ENCODE measurements around the gene CD4.

Gene CD4

GRCh38 chr12:6765048-6765633, 24.2 kb upstream of the CD4 start:
- no peak for DNase-seq (ENCODE audit: low read depth)

GRCh38 chr12:6765634-6766581, 23.4 kb upstream of the CD4 start, which contains the start of gene PTMS:
Gene PTMS, plus strand, starts transcription at chr12:6766363. Its CDS starts 343 bp downstream, at chr12:6766706.
- peak; percentile 91 for DNase-seq (ENCODE audit: low read depth)

GRCh38 chr12:6766651-6767349, 22.5 kb upstream of the CD4 start:
- peak; percentile 74 for DNase-seq (ENCODE audit: low read depth)

GRCh38 chr12:6767353-6768319, 21.7 kb upstream of the CD4 start:
- DNase-seq (ENCODE audit: low read depth): peak; percentile 39

GRCh38 chr12:6768437-6768914, 20.9 kb upstream of the CD4 start:
- DNase-seq (ENCODE audit: low read depth): no peak

- DNase-seq (ENCODE audit: low read depth): peak; percentile 59
These were observed 20.3 kb upstream of the CD4 start for GRCh38 chr12:6768990-6769389.

- DNase-seq (ENCODE audit: low read depth): no peak
These were observed 19.7 kb upstream of the CD4 start for GRCh38 chr12:6769666-6770065.

- no peak for DNase-seq (ENCODE audit: low read depth)
These were observed 19.2 kb upstream of the CD4 start for GRCh38 chr12:6770094-6770493.

GRCh38 chr12:6770600-6770999, 18.7 kb upstream of the CD4 start:
- no peak for DNase-seq (ENCODE audit: low read depth)

- DNase-seq (ENCODE audit: low read depth): no peak
These were observed 18.2 kb upstream of the CD4 start for GRCh38 chr12:6771091-6771495.

- no peak for DNase-seq (ENCODE audit: low read depth)
These were observed 17.6 kb upstream of the CD4 start for GRCh38 chr12:6771509-6772330.

- no peak for DNase-seq (ENCODE audit: low read depth)
These were observed 17.0 kb upstream of the CD4 start, which contains the start of gene LAG3 for GRCh38 chr12:6772331-6772695. Gene LAG3, plus strand, starts transcription at chr12:6772520. Its CDS starts 333 bp downstream, at chr12:6772853.

GRCh38 chr12:6772726-6773589, 16.4 kb upstream of the CD4 start:
- DNase-seq (ENCODE audit: low read depth): no peak

- no peak for DNase-seq (ENCODE audit: low read depth)
These were observed 15.6 kb upstream of the CD4 start for GRCh38 chr12:6773590-6774351.

GRCh38 chr12:6774499-6775062, 14.7 kb upstream of the CD4 start:
- no peak for DNase-seq (ENCODE audit: low read depth)

GRCh38 chr12:6775185-6776174, 13.8 kb upstream of the CD4 start:
- no peak for DNase-seq (ENCODE audit: low read depth)

GRCh38 chr12:6777386-6777785, 11.9 kb upstream of the CD4 start:
- no peak for DNase-seq (ENCODE audit: low read depth)

Data from iris pigment epithelial cell (primary cell).